Measurements from ENCODE around the gene MPIG6B.
A peak's percentile ranks its signal among the peaks of the same experiment; 100 is the strongest.

Gene MPIG6B

DNA sequence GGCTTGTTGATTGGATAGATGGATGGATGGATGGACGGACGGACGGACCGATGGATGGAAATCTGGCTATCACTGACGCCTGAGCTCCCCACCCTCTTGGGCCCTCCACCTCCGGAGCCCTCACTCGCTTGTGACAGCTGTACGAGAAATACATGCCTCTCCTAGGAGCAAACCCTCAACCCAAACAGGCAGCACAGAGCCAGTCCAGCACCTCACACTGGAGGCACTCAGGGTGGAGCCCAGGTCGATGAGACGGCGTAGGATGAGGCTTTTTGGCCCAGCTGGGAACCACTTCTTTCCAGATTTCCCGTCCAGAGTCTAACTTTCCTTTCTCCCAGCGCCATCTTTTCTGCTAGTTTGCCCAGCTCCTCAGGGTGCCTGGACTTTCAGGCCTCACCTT is 39.6 kb upstream of the MPIG6B start (continued):
- TF ChIP-seq ZNF776 (tag by site-specific recombination; IDR thresholded peaks at IDR 0.05; ENCODE audit: borderline replicate concordance), result no peak
- no peak for TF ChIP-seq ZNF138 (tag by site-specific recombination; IDR thresholded peaks at IDR 0.05; ENCODE audit: borderline replicate concordance)
- no peak for TF ChIP-seq ZBTB17 (tag by site-specific recombination; IDR thresholded peaks at IDR 0.05)
- TF ChIP-seq ZNF777 (tag by site-specific recombination; IDR thresholded peaks at IDR 0.05; ENCODE audit: borderline replicate concordance), result no peak

GRCh38 chr6:31686483-31686882 is 36.7 kb upstream of the MPIG6B start:
- Histone ChIP-seq H3K36me3 (ENCODE audit: control insufficient read depth in 2 of 2, insufficient read depth in 1 of 2, low read length in 2 of 2) (peaks cover 0 to 54% of the 10 kb centered on the region in 2 experiments; a peak in 1 of 3 replicates), H3K4me3 (ENCODE audit: low read depth, low read length) (no peak overlapping the region), H3K9me3 (ENCODE audit: control insufficient read depth, insufficient read depth, low read depth, low read length) (no peaks in the 10 kb centered on the region), H3K27ac (ENCODE audit: extremely low read depth, low read depth, low read length) (no peak overlapping the region), H3K4me1 (ENCODE audit: control insufficient read depth, insufficient read depth, low read length) (no peaks in the 10 kb centered on the region)
- ChIA-PET POLR2A (interaction anchor here (0.6 to 1.4 kb wide), 2 partner anchors 141 to 164 kb away, joined by 4 read pairs; partner anchors contain the start of gene HSPA1B), CTCF (interaction anchor here (0.6 to 1.2 kb wide), 3 partner anchors 83 to 364 kb away, joined by 3 to 10 read pairs (median 3); no protein-coding TSS in a partner anchor)
- TF ChIP-seq ZNF830 (tag by site-specific recombination; IDR thresholded peaks at IDR 0.05; ENCODE audit: low read depth) (no peak), ZBTB48 (tag by site-specific recombination; IDR thresholded peaks at IDR 0.05) (0 out of 2 replicates have a peak, but pooled peaks have one; percentile 53), SP2 (tag by site-specific recombination; IDR thresholded peaks at IDR 0.05) (no peak)
- TF ChIP-seq, protein P1, sequence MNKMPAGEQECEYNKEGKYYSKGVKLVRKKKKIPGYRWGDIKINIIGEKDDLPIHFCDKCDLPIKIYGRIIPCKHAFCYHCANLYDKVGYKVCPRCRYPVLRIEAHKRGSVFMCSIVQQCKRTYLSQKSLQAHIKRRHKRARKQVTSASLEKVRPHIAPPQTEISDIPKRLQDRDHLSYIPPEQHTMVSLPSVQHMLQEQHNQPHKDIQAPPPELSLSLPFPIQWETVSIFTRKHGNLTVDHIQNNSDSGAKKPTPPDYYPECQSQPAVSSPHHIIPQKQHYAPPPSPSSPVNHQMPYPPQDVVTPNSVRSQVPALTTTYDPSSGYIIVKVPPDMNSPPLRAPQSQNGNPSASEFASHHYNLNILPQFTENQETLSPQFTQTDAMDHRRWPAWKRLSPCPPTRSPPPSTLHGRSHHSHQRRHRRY (tag by site-specific recombination; IDR thresholded peaks at IDR 0.05), result no peak

DNA sequence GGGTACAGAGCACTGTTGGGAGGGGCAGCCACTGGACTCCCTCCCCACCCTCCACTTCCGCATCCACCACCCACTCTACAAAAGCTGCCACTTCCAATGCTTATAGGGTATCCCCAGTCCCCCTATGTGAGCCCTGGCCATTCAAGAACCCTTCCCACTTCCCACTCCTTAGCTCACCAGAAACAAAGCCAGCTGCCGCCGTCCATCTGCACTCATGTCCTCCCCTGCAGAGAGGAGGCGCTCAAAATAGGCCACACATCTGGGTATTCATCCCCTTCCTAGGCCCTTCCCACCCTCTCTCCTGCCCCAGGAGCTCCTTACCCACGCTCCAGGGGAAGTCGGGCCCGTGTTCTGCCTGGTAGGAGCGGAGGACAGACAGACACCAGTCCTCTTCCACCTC is 35.9 kb upstream of the MPIG6B start:
- Histone ChIP-seq H3K9me3 (ENCODE audit: control insufficient read depth, insufficient read depth, low read depth, low read length) (no peaks in the 10 kb centered on the region), H3K4me3 (ENCODE audit: low read depth, low read length) (no peak overlapping the region), H3K36me3 (ENCODE audit: control insufficient read depth in 2 of 2, insufficient read depth in 1 of 2, low read length in 2 of 2) (peaks cover 0 to 60% of the 10 kb centered on the region in 2 experiments; a peak in 1 of 3 replicates), H3K4me1 (ENCODE audit: control insufficient read depth, insufficient read depth, low read length) (no peaks in the 10 kb centered on the region), H3K27ac (ENCODE audit: extremely low read depth, low read depth, low read length) (no peak overlapping the region)
- no peak for TF ChIP-seq ZNF707 (tag by site-specific recombination; IDR thresholded peaks at IDR 0.05)
- TF ChIP-seq ZNF670 (tag by site-specific recombination; IDR thresholded peaks at IDR 0.05; ENCODE audit: low read depth), result no peak
- TF ChIP-seq ZNF558 (tag by site-specific recombination; IDR thresholded peaks at IDR 0.05), result no peak
- no peak for TF ChIP-seq ZXDB (tag by site-specific recombination; IDR thresholded peaks at IDR 0.05)
- TF ChIP-seq, protein P2, sequence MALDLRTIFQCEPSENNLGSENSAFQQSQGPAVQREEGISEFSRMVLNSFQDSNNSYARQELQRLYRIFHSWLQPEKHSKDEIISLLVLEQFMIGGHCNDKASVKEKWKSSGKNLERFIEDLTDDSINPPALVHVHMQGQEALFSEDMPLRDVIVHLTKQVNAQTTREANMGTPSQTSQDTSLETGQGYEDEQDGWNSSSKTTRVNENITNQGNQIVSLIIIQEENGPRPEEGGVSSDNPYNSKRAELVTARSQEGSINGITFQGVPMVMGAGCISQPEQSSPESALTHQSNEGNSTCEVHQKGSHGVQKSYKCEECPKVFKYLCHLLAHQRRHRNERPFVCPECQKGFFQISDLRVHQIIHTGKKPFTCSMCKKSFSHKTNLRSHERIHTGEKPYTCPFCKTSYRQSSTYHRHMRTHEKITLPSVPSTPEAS (tag by site-specific recombination; IDR thresholded peaks at IDR 0.05), result no peak
- TF ChIP-seq, protein P3, sequence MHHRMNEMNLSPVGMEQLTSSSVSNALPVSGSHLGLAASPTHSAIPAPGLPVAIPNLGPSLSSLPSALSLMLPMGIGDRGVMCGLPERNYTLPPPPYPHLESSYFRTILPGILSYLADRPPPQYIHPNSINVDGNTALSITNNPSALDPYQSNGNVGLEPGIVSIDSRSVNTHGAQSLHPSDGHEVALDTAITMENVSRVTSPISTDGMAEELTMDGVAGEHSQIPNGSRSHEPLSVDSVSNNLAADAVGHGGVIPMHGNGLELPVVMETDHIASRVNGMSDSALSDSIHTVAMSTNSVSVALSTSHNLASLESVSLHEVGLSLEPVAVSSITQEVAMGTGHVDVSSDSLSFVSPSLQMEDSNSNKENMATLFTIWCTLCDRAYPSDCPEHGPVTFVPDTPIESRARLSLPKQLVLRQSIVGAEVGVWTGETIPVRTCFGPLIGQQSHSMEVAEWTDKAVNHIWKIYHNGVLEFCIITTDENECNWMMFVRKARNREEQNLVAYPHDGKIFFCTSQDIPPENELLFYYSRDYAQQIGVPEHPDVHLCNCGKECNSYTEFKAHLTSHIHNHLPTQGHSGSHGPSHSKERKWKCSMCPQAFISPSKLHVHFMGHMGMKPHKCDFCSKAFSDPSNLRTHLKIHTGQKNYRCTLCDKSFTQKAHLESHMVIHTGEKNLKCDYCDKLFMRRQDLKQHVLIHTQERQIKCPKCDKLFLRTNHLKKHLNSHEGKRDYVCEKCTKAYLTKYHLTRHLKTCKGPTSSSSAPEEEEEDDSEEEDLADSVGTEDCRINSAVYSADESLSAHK (tag by site-specific recombination; IDR thresholded peaks at IDR 0.05), result no peak
- TF ChIP-seq, protein P4, sequence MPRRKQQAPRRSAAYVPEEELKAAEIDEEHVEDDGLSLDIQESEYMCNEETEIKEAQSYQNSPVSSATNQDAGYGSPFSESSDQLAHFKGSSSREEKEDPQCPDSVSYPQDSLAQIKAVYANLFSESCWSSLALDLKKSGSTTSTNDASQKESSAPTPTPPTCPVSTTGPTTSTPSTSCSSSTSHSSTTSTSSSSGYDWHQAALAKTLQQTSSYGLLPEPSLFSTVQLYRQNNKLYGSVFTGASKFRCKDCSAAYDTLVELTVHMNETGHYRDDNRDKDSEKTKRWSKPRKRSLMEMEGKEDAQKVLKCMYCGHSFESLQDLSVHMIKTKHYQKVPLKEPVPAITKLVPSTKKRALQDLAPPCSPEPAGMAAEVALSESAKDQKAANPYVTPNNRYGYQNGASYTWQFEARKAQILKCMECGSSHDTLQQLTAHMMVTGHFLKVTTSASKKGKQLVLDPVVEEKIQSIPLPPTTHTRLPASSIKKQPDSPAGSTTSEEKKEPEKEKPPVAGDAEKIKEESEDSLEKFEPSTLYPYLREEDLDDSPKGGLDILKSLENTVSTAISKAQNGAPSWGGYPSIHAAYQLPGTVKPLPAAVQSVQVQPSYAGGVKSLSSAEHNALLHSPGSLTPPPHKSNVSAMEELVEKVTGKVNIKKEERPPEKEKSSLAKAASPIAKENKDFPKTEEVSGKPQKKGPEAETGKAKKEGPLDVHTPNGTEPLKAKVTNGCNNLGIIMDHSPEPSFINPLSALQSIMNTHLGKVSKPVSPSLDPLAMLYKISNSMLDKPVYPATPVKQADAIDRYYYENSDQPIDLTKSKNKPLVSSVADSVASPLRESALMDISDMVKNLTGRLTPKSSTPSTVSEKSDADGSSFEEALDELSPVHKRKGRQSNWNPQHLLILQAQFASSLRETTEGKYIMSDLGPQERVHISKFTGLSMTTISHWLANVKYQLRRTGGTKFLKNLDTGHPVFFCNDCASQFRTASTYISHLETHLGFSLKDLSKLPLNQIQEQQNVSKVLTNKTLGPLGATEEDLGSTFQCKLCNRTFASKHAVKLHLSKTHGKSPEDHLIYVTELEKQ (tag by site-specific recombination; IDR thresholded peaks at IDR 0.05; ENCODE audit: borderline replicate concordance), result no peak
- no peak for TF ChIP-seq ZNF530 (tag by site-specific recombination; IDR thresholded peaks at IDR 0.05; ENCODE audit: low read depth)
- POLR2A ChIA-PET, result interaction anchor here (0.5 to 1.4 kb wide), 6 partner anchors 16 to 441 kb away, joined by 3 to 10 read pairs (median 4); partner anchors contain the start of genes ABHD16A, ATF6B and HSPA1B
- CTCF ChIA-PET, result interaction anchor here (0.6 kb wide), 1 partner anchor 22 kb away, joined by 3 read pairs; the partner anchor contains the start of gene GPANK1
